Measurements from ENCODE around the gene TTLL4.

- TF ChIP-seq POLR2A (IDR thresholded peaks at IDR 0.05): no peak
- TF ChIP-seq CTCF (IDR thresholded peaks at IDR 0.05): no peak
Observed at GRCh38 chr2:218773881-218774280, 63.2 kb downstream of the TTLL4 start.

Measured in thyroid gland (tissue), 4 donors.